Memory B cell (primary cell): ENCODE measurements around the gene KIF13A.
"Not testable (repeated sequence)": the region's sequence is repeated elsewhere in the genome, so short reads cannot be mapped to it uniquely, and the experiment has no call there.

Source experiments
- ATAC-seq: fragments of 150-1000 bp; cut with Tn5 transposase; 2 replicates; pipeline ENCODE4 v1.10.0; 2021; ENCODE audit warnings: low read depth, mild to moderate bottlenecking, moderate library complexity
- DNase-seq, 2 donors: peaks; one replicate each; pipeline ENCODE4 v3.0.0; 2022; ENCODE audit warnings: low spot score in 2 of 2
- H3K27ac Mint-ChIP-seq: one replicate; pipeline ENCODE4 v1.8.0; 2022; ENCODE audit warnings: mild to moderate bottlenecking, moderate library complexity, mixed read lengths
- H3K27me3 Mint-ChIP-seq: one replicate; pipeline ENCODE4 v1.8.0; 2022; ENCODE audit warnings: mixed read lengths
- H3K36me3 Mint-ChIP-seq: one replicate; pipeline ENCODE4 v1.8.0; 2022; ENCODE audit warnings: mild to moderate bottlenecking, mixed read lengths
- H3K4me1 Mint-ChIP-seq: one replicate; pipeline ENCODE4 v1.8.0; 2022; ENCODE audit warnings: mixed read lengths
- H3K4me3 Mint-ChIP-seq: one replicate; pipeline ENCODE4 v1.8.0; 2022; ENCODE audit warnings: mild to moderate bottlenecking, moderate library complexity, mixed read lengths
- H3K9me3 Mint-ChIP-seq: one replicate; pipeline ENCODE4 v1.8.0; 2022; ENCODE audit warnings: mixed read lengths

The KIF13A gene

GRCh38 chr6:17987447-17987696 lies at the start of gene KIF13A:
Gene KIF13A, minus strand, starts transcription at chr6:17987635. Its CDS starts 172 bp downstream, at chr6:17987463.
- peaks cover 3% of the 10 kb centered on the region for H3K27me3 Mint-ChIP-seq
- H3K4me1 Mint-ChIP-seq = peaks cover 34% of the 10 kb centered on the region
- H3K27ac Mint-ChIP-seq = peak within 1 kb of the TSS; percentile 80
- no peaks in the 10 kb centered on the region for H3K36me3 Mint-ChIP-seq
- DNase-seq (no peak), ATAC-seq (peak; percentile 16)
- no peaks in the 10 kb centered on the region for H3K9me3 Mint-ChIP-seq
- peak within 1 kb of the TSS; percentile 94 for H3K4me3 Mint-ChIP-seq

GRCh38 chr6:18036781-18037180 lies 49.3 kb upstream of the KIF13A start:
- Mint-ChIP-seq H3K27me3 (peaks cover 5% of the 10 kb centered on the region), H3K4me1 (no peaks in the 10 kb centered on the region), H3K4me3 (no peak overlapping the region), H3K27ac (no peak overlapping the region), H3K9me3 (no peaks in the 10 kb centered on the region), H3K36me3 (no peaks in the 10 kb centered on the region)
- DNase-seq (no peak), ATAC-seq (no peak)

- no peak for ATAC-seq
These were observed 48.0 kb upstream of the KIF13A start for GRCh38 chr6:18035330-18035854.

GRCh38 chr6:18034798-18035202 lies 47.4 kb upstream of the KIF13A start:
- Mint-ChIP-seq H3K4me3 (no peak overlapping the region), H3K4me1 (no peaks in the 10 kb centered on the region), H3K36me3 (no peaks in the 10 kb centered on the region), H3K27me3 (peaks cover 10% of the 10 kb centered on the region), H3K9me3 (no peaks in the 10 kb centered on the region), H3K27ac (no peak overlapping the region)
- no peak for ATAC-seq
- no peak for DNase-seq

More at GRCh38 chr6:18035330-18035854, 48.0 kb upstream of the KIF13A start:
- H3K9me3 Mint-ChIP-seq = no peaks in the 10 kb centered on the region
- H3K27ac Mint-ChIP-seq = no peak overlapping the region
- DNase-seq = no peak
- H3K4me3 Mint-ChIP-seq = no peak overlapping the region
- peaks cover 8% of the 10 kb centered on the region for H3K27me3 Mint-ChIP-seq
- H3K36me3 Mint-ChIP-seq = no peaks in the 10 kb centered on the region
- H3K4me1 Mint-ChIP-seq = no peaks in the 10 kb centered on the region

DNA sequence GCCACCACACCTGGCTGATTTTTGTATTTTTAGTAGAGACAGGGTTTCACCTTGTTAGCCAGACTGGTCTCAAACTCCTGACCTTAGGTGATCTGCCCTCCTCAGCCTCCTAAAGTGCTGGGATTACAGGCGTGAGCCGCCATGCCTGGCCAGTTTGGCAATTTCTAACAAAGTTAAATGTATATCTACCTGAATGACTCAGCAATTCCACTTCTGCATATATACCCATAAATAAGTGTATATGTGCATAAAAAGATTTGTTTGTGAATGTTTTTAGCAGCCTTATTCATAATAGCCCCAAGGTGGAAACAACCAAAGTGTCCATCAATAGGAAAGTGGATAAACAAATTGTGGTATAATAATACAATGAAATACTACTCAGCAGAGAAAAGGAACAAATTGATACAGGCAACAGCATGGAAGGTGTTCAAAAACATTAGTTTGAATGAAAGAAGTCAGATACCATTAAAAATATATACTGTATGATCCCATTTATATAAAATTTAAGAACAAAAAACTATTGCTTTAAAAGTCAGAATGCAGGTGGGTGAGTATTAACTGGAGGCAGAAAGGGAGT lies 44.3 kb upstream of the KIF13A start:
- no peak for ATAC-seq
- H3K27ac Mint-ChIP-seq = no peak overlapping the region
- no peaks in the 10 kb centered on the region for H3K4me1 Mint-ChIP-seq
- H3K36me3 Mint-ChIP-seq = no peaks in the 10 kb centered on the region
- H3K27me3 Mint-ChIP-seq = peaks cover 11% of the 10 kb centered on the region
- no peaks in the 10 kb centered on the region for H3K9me3 Mint-ChIP-seq
- no peak overlapping the region for H3K4me3 Mint-ChIP-seq
- DNase-seq = no peak

GRCh38 chr6:18031189-18031588 lies 43.8 kb upstream of the KIF13A start:
- Mint-ChIP-seq H3K36me3 (no peaks in the 10 kb centered on the region), H3K4me1 (no peaks in the 10 kb centered on the region), H3K27ac (no peak overlapping the region), H3K9me3 (no peaks in the 10 kb centered on the region), H3K4me3 (no peak overlapping the region), H3K27me3 (peaks cover 8% of the 10 kb centered on the region)
- ATAC-seq (no peak), DNase-seq (no peak)

DNA sequence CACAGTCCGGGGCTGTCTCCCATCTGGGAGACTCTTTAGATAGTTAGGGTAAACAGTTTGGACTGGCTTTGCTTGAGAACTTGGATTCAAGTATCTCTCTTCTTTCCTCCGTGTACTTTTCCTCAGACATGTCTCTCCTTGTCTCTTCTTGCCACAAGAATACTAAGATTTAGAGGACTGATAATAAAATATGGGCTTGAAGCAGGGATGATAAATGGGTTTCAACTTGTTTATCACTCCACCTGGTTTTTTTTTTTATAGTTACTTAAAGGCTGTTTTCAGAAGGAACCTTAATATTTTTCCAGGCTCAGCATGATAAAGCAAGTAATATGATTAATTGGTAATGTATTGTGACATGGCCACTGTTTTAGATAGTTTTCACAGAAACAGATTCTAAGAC lies 40.9 kb upstream of the KIF13A start:
- ATAC-seq (no peak), DNase-seq (no peak)
- Mint-ChIP-seq H3K27me3 (peaks cover 10% of the 10 kb centered on the region), H3K4me3 (no peak overlapping the region), H3K36me3 (no peaks in the 10 kb centered on the region), H3K9me3 (no peaks in the 10 kb centered on the region), H3K27ac (no peak overlapping the region), H3K4me1 (no peaks in the 10 kb centered on the region)

- Mint-ChIP-seq H3K4me1 (no peaks in the 10 kb centered on the region), H3K27ac (no peak overlapping the region), H3K36me3 (no peaks in the 10 kb centered on the region), H3K27me3 (peaks cover 7% of the 10 kb centered on the region), H3K9me3 (peaks cover 2% of the 10 kb centered on the region), H3K4me3 (no peak overlapping the region)
- no peak for DNase-seq
- no peak for ATAC-seq
These were observed 38.2 kb upstream of the KIF13A start for GRCh38 chr6:18025596-18025995.

DNA sequence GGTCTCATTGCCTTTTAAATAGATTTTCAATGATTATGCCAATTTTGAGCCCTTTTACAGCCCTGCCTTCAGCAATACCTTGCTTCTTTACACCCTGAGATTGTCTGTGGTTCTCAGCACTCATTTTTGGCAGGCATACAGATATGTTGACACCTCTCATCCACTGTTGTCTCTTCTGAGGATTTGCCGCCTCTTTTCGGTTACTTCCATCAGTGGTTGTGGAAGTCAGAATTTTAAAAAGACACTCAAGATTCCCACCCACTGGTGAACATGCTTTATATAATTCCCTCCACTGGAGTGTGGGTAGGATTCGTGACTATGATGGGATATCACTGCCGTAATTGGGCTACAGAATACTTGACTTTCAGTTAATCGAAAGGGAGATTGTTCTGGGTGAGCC lies 37.4 kb upstream of the KIF13A start:
- H3K36me3 Mint-ChIP-seq = no peaks in the 10 kb centered on the region
- DNase-seq = no peak
- no peak overlapping the region for H3K27ac Mint-ChIP-seq
- H3K9me3 Mint-ChIP-seq = peaks cover 2% of the 10 kb centered on the region
- H3K4me3 Mint-ChIP-seq = no peak overlapping the region
- H3K4me1 Mint-ChIP-seq = no peaks in the 10 kb centered on the region
- peaks cover 5% of the 10 kb centered on the region for H3K27me3 Mint-ChIP-seq
- no peak for ATAC-seq

GRCh38 chr6:18023891-18024290 lies 36.5 kb upstream of the KIF13A start:
- Mint-ChIP-seq H3K4me1 (no peaks in the 10 kb centered on the region), H3K36me3 (no peaks in the 10 kb centered on the region), H3K27ac (no peak overlapping the region), H3K27me3 (peaks cover 4% of the 10 kb centered on the region), H3K4me3 (no peak overlapping the region), H3K9me3 (peaks cover 2% of the 10 kb centered on the region)
- DNase-seq (no peak), ATAC-seq (no peak)

- ATAC-seq = no peak
- H3K9me3 Mint-ChIP-seq = peaks cover 2% of the 10 kb centered on the region
- no peak overlapping the region for H3K27ac Mint-ChIP-seq
- no peaks in the 10 kb centered on the region for H3K4me1 Mint-ChIP-seq
- peaks cover 6% of the 10 kb centered on the region for H3K27me3 Mint-ChIP-seq
- DNase-seq = no peak
- no peaks in the 10 kb centered on the region for H3K36me3 Mint-ChIP-seq
- no peak overlapping the region for H3K4me3 Mint-ChIP-seq
These were observed 35.2 kb upstream of the KIF13A start for GRCh38 chr6:18022398-18023231.

GRCh38 chr6:18021166-18021850 lies 33.9 kb upstream of the KIF13A start:
- no peaks in the 10 kb centered on the region for H3K36me3 Mint-ChIP-seq
- H3K27me3 Mint-ChIP-seq = peaks cover 4% of the 10 kb centered on the region
- no peaks in the 10 kb centered on the region for H3K4me1 Mint-ChIP-seq
- DNase-seq = no peak
- no peak for ATAC-seq
- no peak overlapping the region for H3K4me3 Mint-ChIP-seq
- peaks cover 2% of the 10 kb centered on the region for H3K9me3 Mint-ChIP-seq
- no peak overlapping the region for H3K27ac Mint-ChIP-seq

DNA sequence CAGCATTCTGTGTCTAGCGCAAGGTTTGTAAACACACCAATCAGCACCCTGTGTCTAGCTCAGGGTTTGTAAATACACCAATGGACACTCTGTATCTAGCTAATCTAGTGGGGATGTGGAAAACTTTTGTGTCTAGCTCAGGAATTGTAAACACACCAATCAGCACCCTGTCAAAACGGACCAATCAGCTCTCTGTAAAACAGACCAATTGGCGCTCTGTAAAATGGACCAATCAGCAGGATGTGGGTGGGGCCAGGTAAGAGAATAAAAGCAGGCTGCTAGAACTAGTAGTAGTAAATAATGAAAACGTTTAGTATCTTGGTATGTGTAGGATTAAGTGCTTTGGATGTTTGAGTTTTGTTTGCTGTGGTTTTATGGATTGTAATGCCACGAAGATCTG lies 33.1 kb upstream of the KIF13A start:
- H3K27ac Mint-ChIP-seq, DNase-seq, H3K4me3 Mint-ChIP-seq, H3K27me3 Mint-ChIP-seq, H3K9me3 Mint-ChIP-seq, ATAC-seq, H3K4me1 Mint-ChIP-seq, H3K36me3 Mint-ChIP-seq: not testable (repeated sequence)
